Spleen (tissue), 11 donors: ENCODE measurements around the gene IGF1R. TPM values are rescaled to one million over a fixed set of nuclear protein-coding genes. Genes with fewer than 3 reads are reported as not detected.

Experiments
- DNase-seq: peaks from one replicate; pipeline ENCODE4 v3.0.0-alpha.2; 2020
- H3K27ac ChIP-seq, 8 donors: fragments of 200-600 bp; sonication (generic) in 7 of 8; 1 replicate in 4 of 8; 2 replicates in 4 of 8; pipeline versions ENCODE4 v1.5.0 to v1.8.0; 2016 to 2021; ENCODE audit warnings: inconsistent platforms in 4 of 8, mild to moderate bottlenecking in 4 of 8, moderate library complexity in 1 of 8
- H3K27me3 ChIP-seq, 7 donors: fragments of 200-600 bp; sonication (generic) in 6 of 7; replicated peaks in 1 of 7; 1 replicate in 4 of 7; 2 replicates in 3 of 7; pipeline versions ENCODE4 v1.5.0 to v1.8.0; 2016 to 2021; ENCODE audit warnings: inconsistent platforms in 3 of 7, mild to moderate bottlenecking in 1 of 7
- H3K36me3 ChIP-seq, 6 donors: fragments of 200-600 bp; sonication (generic) in 5 of 6; 1 replicate in 4 of 6; 2 replicates in 2 of 6; pipeline versions ENCODE4 v1.5.0 to v1.8.0; 2016 to 2021; ENCODE audit warnings: inconsistent platforms in 2 of 6
- H3K4me1 ChIP-seq, 6 donors: fragments of 200-600 bp; sonication (generic) in 5 of 6; 1 replicate in 3 of 6; 2 replicates in 3 of 6; pipeline versions ENCODE4 v1.5.0 to v1.8.0; 2016 to 2021; ENCODE audit warnings: inconsistent platforms in 3 of 6
- H3K4me3 ChIP-seq, 8 donors: fragments of 200-600 bp; sonication (generic) in 7 of 8; 1 replicate in 4 of 8; 2 replicates in 4 of 8; pipeline versions ENCODE4 v1.5.0 to v1.8.0; 2016 to 2021; ENCODE audit warnings: inconsistent platforms in 4 of 8, mild to moderate bottlenecking in 4 of 8, moderate library complexity in 2 of 8
- H3K9me3 ChIP-seq, 8 donors: fragments of 200-600 bp; sonication (generic) in 7 of 8; 1 replicate in 4 of 8; 2 replicates in 4 of 8; pipeline versions ENCODE4 v1.5.0 to v1.8.0; 2016 to 2021; ENCODE audit warnings: inconsistent platforms in 4 of 8
- CTCF ChIP-seq, 11 experiments: fragments of 200-600 bp in 7 of 11; fragments of 450-650 bp in 4 of 11; sonication (generic) in 4 of 11; IDR thresholded peaks in 8 of 11; conservative IDR thresholded peaks in 3 of 11; 1 replicate in 7 of 11; 2 replicates in 4 of 11; pipeline versions ENCODE4 v1.4.0 to v1.8.0; 2016 to 2021; ENCODE audit warnings: antibody characterized with exemption in 11 of 11, inconsistent platforms in 4 of 11, mild to moderate bottlenecking in 1 of 11
- POLR2A ChIP-seq, 3 donors: fragments of 450-650 bp; IDR thresholded peaks; one replicate each; pipeline ENCODE4 v1.5.1; 2017; ENCODE audit warnings: antibody characterized with exemption in 3 of 3, mild to moderate bottlenecking in 1 of 3
- POLR2AphosphoS5 ChIP-seq, 3 donors: sonication (generic); formaldehyde crosslinking; IDR thresholded peaks; one replicate each; pipeline ENCODE4 v1.5.1; 2017; ENCODE audit warnings: antibody characterized with exemption in 3 of 3
- WGBS, 5 donors: extraction: QIAGEN DNeasy Blood & Tissue Kit in 3 of 5; methylation state at CpG; one replicate each; pipeline versions ENCODE4 v1.1.5 to v1.1.7; 2013 to 2018; 5-methylcytosine and 5-hydroxymethylcytosine counted together
- intact Hi-C: fragments of 100-400 bp; cut with DNase I; formaldehyde crosslinking; loops from one replicate; pipeline ENCODE4 v1.15.0; 2023; ENCODE audit warnings: low total_unique reads
- polyA plus RNA-seq, 3 donors: library from polyadenylated mRNA; stranded (reverse); fragments of 200-250 nt; gene quantifications; one replicate each; pipeline ENCODE4 v1.2.1, GENCODE V29; 2013
- total RNA-seq, 7 donors: library from RNA; depleted of rRNA in 3 of 7; stranded (reverse); fragments of >200 nt in 3 of 7; fragmentation: NEBNext Ultra II Directional in 4 of 7; extraction: Animal tissue kit (Norgen Biotek cat#: 25700) in 4 of 7; gene quantifications; one replicate each; pipeline versions ENCODE4 v1.1.0 to v1.2.1, GENCODE V29; 2016 to 2021
- donor health status: healthy with polysubstance abuse.
- donor health status: DM: no; HTN: no; CAD: no; lungs with moderate emphysema.
- donor health status: DM: no; HTN: no; CAD: no.
- donor health status: Bipolar disorder and iron deficiency.
- donor health status: healthy.
- donor health status: DM: no; HTN: no; CAD: no.
- donor health status: DM: yes; HTN: yes; CAD: no.

Gene IGF1R
- total and polyA plus RNA-seq, 10 donors, result 1.1 to 104 (median 53.1) TPM

GRCh38 chr15:98903377-98904018 is 255.2 kb downstream of the IGF1R start:
- peaks cover 0 to 53% (median 10%) of the 10 kb centered on the region in 6 donors for H3K4me1 ChIP-seq
- H3K27ac ChIP-seq, result peak overlapping the region in 3 of 8 donors; percentile 14 to 86 (median 85)
- no peak overlapping the region for H3K4me3 ChIP-seq
- H3K27me3 ChIP-seq, result no peaks in the 10 kb centered on the region
- H3K36me3 ChIP-seq, result peaks cover 0 to 33% (median 1%) of the 10 kb centered on the region in 6 donors
- TF ChIP-seq POLR2A (IDR thresholded peaks at IDR 0.05) (no peak), CTCF (IDR thresholded peaks at IDR 0.05 in 8 of 11, conservative IDR thresholded peaks at IDR 0.05 in 3 of 11) (no peak), POLR2AphosphoS5 (IDR thresholded peaks at IDR 0.05) (no peak)
- no peaks in the 10 kb centered on the region for H3K9me3 ChIP-seq
- intact Hi-C loops, result no loop called here
- WGBS, 5 donors, result 75 to 88% (median 81%) methylated on average over 9 of the region's 9 CpGs
- DNase-seq, result no peak

- H3K4me1 ChIP-seq, result peaks cover 0 to 48% (median 10%) of the 10 kb centered on the region in 6 donors
- peak overlapping the region in 4 of 8 donors; percentile 10 to 85 (median 25) for H3K27ac ChIP-seq
- no peak for DNase-seq
- peak in 1 of 3 donors; percentile 6 for TF ChIP-seq POLR2AphosphoS5 (IDR thresholded peaks at IDR 0.05)
- TF ChIP-seq POLR2A (IDR thresholded peaks at IDR 0.05), result no peak
- TF ChIP-seq CTCF (IDR thresholded peaks at IDR 0.05 in 8 of 11, conservative IDR thresholded peaks at IDR 0.05 in 3 of 11), result peak in 7 of 11 experiments; percentile 15 to 45 (median 30)
- 28 to 37% (median 32%) methylated on average over 4 of the region's 4 CpGs for WGBS, 5 donors
- no peaks in the 10 kb centered on the region for H3K9me3 ChIP-seq
- peaks cover 0 to 38% (median 3%) of the 10 kb centered on the region in 6 donors for H3K36me3 ChIP-seq
- no peak overlapping the region for H3K4me3 ChIP-seq
- intact Hi-C loops, result no loop called here
- no peaks in the 10 kb centered on the region for H3K27me3 ChIP-seq
These were observed 256.2 kb downstream of the IGF1R start for GRCh38 chr15:98904544-98904943.

- no peak overlapping the region for H3K4me3 ChIP-seq
- intact Hi-C loops, result no loop called here
- no peaks in the 10 kb centered on the region for H3K27me3 ChIP-seq
- no peak for DNase-seq
- no peak overlapping the region for H3K27ac ChIP-seq
- H3K4me1 ChIP-seq, result peaks cover 0 to 34% (median 3%) of the 10 kb centered on the region in 6 donors
- H3K36me3 ChIP-seq, result peaks cover 0 to 51% (median 12%) of the 10 kb centered on the region in 6 donors
- WGBS, 5 donors, result 85 to 90% (median 88%) methylated on average over 7 of the region's 7 CpGs
- H3K9me3 ChIP-seq, result no peaks in the 10 kb centered on the region
- TF ChIP-seq POLR2A (IDR thresholded peaks at IDR 0.05), result no peak
These were observed 257.8 kb downstream of the IGF1R start for GRCh38 chr15:98905963-98906711.

- H3K36me3 ChIP-seq, result peaks cover 0 to 57% (median 17%) of the 10 kb centered on the region in 6 donors
- WGBS, 5 donors, result 53 to 65% (median 63%) methylated on average over 6 of the region's 6 CpGs
- no peak overlapping the region for H3K27ac ChIP-seq
- H3K9me3 ChIP-seq, result no peaks in the 10 kb centered on the region
- no peak for TF ChIP-seq POLR2AphosphoS5 (IDR thresholded peaks at IDR 0.05)
- no peak for TF ChIP-seq CTCF (IDR thresholded peaks at IDR 0.05 in 8 of 11, conservative IDR thresholded peaks at IDR 0.05 in 3 of 11)
- TF ChIP-seq POLR2A (IDR thresholded peaks at IDR 0.05), result no peak
- no peaks in the 10 kb centered on the region for H3K27me3 ChIP-seq
- H3K4me3 ChIP-seq, result no peak overlapping the region
- peaks cover 0 to 28% (median 3%) of the 10 kb centered on the region in 6 donors for H3K4me1 ChIP-seq
- no peak for DNase-seq
- intact Hi-C loops, result no loop called here
These were observed 258.4 kb downstream of the IGF1R start for GRCh38 chr15:98906712-98907083.
